ENCODE data around the gene OTC.

DNA sequence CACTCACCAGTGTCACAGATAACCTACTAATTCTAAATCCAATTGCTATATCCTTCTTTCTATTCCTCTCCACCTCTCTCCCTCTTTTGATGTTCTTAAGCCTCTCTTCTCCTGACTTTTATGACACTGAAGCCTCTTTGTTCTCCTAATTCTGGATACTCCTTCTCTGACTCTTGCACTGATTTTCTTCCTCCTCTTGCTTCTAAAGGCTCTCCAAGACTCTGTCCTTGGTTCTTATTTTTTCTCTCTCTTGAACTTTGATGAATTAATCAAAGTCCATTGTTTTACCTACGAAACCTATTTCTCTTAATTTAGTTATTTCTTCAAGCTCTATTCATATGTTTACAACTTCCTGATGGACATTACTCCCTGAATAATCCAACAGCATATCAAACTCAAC, 113.3 kb downstream of the OTC start:
- TF ChIP-seq CTCF (IDR thresholded peaks at IDR 0.05) (no peak), POLR2A (IDR thresholded peaks at IDR 0.05) (no peak), EP300 (IDR thresholded peaks at IDR 0.05) (no peak)
